ENCODE results near the gene RNF214. TPM values are rescaled to one million over a fixed set of nuclear protein-coding genes. Genes with fewer than 3 reads are reported as not detected.
A peak's percentile ranks its signal among the peaks of the same experiment; 100 is the strongest.

The RNF214 gene
- total RNA-seq, 2 experiments from 2014 or later: 12.9 to 15.8 TPM

DNA sequence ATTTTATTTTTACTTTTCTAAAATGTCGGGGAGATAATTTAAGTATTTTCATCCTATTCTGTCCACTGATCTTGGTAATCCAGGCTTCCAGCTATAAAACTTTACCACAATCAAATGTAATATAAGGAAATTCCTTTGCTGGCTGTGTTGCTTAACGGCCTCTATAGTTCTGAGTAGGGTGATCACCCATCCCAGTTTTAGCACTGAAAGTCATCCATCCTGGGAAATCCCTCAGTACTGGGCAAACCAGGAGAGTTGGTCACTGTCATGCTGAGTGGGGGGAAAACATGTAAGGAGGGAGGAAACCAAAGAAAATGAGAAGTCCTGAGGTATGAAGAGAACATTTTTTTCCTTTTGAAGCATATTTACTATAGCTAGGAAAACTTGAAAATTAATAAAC lies 45.9 kb downstream of the RNF214 start:
- no peak for TF ChIP-seq CTCF (IDR thresholded peaks at IDR 0.05)
- intact Hi-C loops (cut with DNase I, micrococcal nuclease): no loop called here
- POLR2A ChIA-PET: no interaction called here
- Histone ChIP-seq H3K9me3 (ENCODE audit: control insufficient read depth in 1 of 2, insufficient read depth in 1 of 2, low read length in 2 of 2) (no peaks in the 10 kb centered on the region), H3K4me1 (ENCODE audit: insufficient read depth, low read length) (peaks cover 49% of the 10 kb centered on the region), H3K27ac (ENCODE audit: low read depth in 1 of 2, low read length in 2 of 2) (peak overlapping the region in 1 of 2 donors; percentile 32), H3K27me3 (ENCODE audit: control insufficient read depth in 1 of 2, insufficient read depth in 2 of 2, low read length in 2 of 2) (no peaks in the 10 kb centered on the region), H3K36me3 (ENCODE audit: insufficient read depth, low read length) (peaks cover 20% of the 10 kb centered on the region), H3K4me3 (ENCODE audit: low read length) (no peak overlapping the region)
- H3K27ac Mint-ChIP-seq: peak overlapping the region; percentile 78
- H3K36me3 Mint-ChIP-seq (ENCODE audit: low read depth): peaks cover 65% of the 10 kb centered on the region
- CTCF ChIA-PET: no interaction called here
- peaks cover 2% of the 10 kb centered on the region for H3K9me3 Mint-ChIP-seq
- peaks cover 52% of the 10 kb centered on the region for H3K4me1 Mint-ChIP-seq (ENCODE audit: low read depth)
- no peak overlapping the region for H3K4me3 Mint-ChIP-seq
- H3K27me3 Mint-ChIP-seq: no peaks in the 10 kb centered on the region
- ATAC-seq (ENCODE audit: poor library complexity) (no peak), DNase-seq (no peak)

- H3K4me1 Mint-ChIP-seq (ENCODE audit: low read depth): peaks cover 44% of the 10 kb centered on the region
- CTCF ChIA-PET: no interaction called here
- POLR2A ChIA-PET: interaction anchor here (0.6 to 1.9 kb wide), 4 partner anchors 48 to 136 kb away, joined by 3 to 7 read pairs (median 4); partner anchors contain the start of genes CEP164, PAFAH1B2 and PCSK7
- Histone ChIP-seq H3K4me1 (ENCODE audit: insufficient read depth, low read length) (peaks cover 42% of the 10 kb centered on the region), H3K36me3 (ENCODE audit: insufficient read depth, low read length) (peaks cover 33% of the 10 kb centered on the region), H3K27ac (ENCODE audit: low read depth in 1 of 2, low read length in 2 of 2) (peak overlapping the region in 1 of 2 donors; percentile 70), H3K4me3 (ENCODE audit: low read length) (peak overlapping the region; percentile 50), H3K9me3 (ENCODE audit: control insufficient read depth in 1 of 2, insufficient read depth in 1 of 2, low read length in 2 of 2) (no peaks in the 10 kb centered on the region), H3K27me3 (ENCODE audit: control insufficient read depth in 1 of 2, insufficient read depth in 2 of 2, low read length in 2 of 2) (no peaks in the 10 kb centered on the region)
- H3K27me3 Mint-ChIP-seq: no peaks in the 10 kb centered on the region
- H3K36me3 Mint-ChIP-seq (ENCODE audit: low read depth): peaks cover 71% of the 10 kb centered on the region
- intact Hi-C loops (cut with DNase I, micrococcal nuclease): no loop called here
- peak; percentile 57 for ATAC-seq (ENCODE audit: poor library complexity)
- no peak for TF ChIP-seq CTCF (IDR thresholded peaks at IDR 0.05)
- H3K27ac Mint-ChIP-seq: peak overlapping the region; percentile 78
- H3K4me3 Mint-ChIP-seq: peak overlapping the region; percentile 83
- peaks cover 2% of the 10 kb centered on the region for H3K9me3 Mint-ChIP-seq
- peak in 3 of 14 experiments; percentile 22 to 57 (median 26) for DNase-seq
Measured at GRCh38 chr11:117279711-117280376, 47.4 kb downstream of the RNF214 start.

GRCh38 chr11:117281159-117281558 lies 48.7 kb downstream of the RNF214 start:
- Mint-ChIP-seq H3K27ac (peak overlapping the region; percentile 78), H3K4me1 (ENCODE audit: low read depth) (peaks cover 32% of the 10 kb centered on the region), H3K27me3 (no peaks in the 10 kb centered on the region), H3K4me3 (peak overlapping the region; percentile 83), H3K9me3 (no peaks in the 10 kb centered on the region), H3K36me3 (ENCODE audit: low read depth) (peaks cover 72% of the 10 kb centered on the region)
- H3K4me1 ChIP-seq (ENCODE audit: insufficient read depth, low read length): peaks cover 40% of the 10 kb centered on the region
- CTCF ChIA-PET: no interaction called here
- TF ChIP-seq CTCF (IDR thresholded peaks at IDR 0.05): no peak
- no peaks in the 10 kb centered on the region for H3K27me3 ChIP-seq (ENCODE audit: control insufficient read depth in 1 of 2, insufficient read depth in 2 of 2, low read length in 2 of 2)
- DNase-seq (no peak), ATAC-seq (ENCODE audit: poor library complexity) (no peak)
- peak overlapping the region; percentile 50 for H3K4me3 ChIP-seq (ENCODE audit: low read length)
- no peaks in the 10 kb centered on the region for H3K9me3 ChIP-seq (ENCODE audit: control insufficient read depth in 1 of 2, insufficient read depth in 1 of 2, low read length in 2 of 2)
- intact Hi-C loops (cut with DNase I, micrococcal nuclease): no loop called here
- H3K36me3 ChIP-seq (ENCODE audit: insufficient read depth, low read length): peaks cover 46% of the 10 kb centered on the region
- no peak overlapping the region for H3K27ac ChIP-seq (ENCODE audit: low read depth in 1 of 2, low read length in 2 of 2)
- POLR2A ChIA-PET: interaction anchor here (0.6 to 1.9 kb wide), 2 partner anchors 47 to 49 kb away, joined by 3 to 7 read pairs; partner anchors contain the start of genes CEP164 and PCSK7

All from CD4-positive, alpha-beta T cell (primary cell).